PC-9 (cell line): ENCODE measurements around the gene NOTCH3.

Experiments used
- CTCF ChIP-seq: fragments of 200-600 bp; sonication (generic); conservative IDR thresholded peaks from 2 replicates; pipeline ENCODE4 v1.6.1; 2017; ENCODE audit warnings: mixed run types, antibody characterized with exemption, mild to moderate bottlenecking, moderate library complexity
- EZH2 ChIP-seq: fragments of 200-600 bp; sonication (generic); IDR thresholded peaks from 2 replicates; pipeline ENCODE4 v1.8.0; 2017; ENCODE audit warnings: antibody characterized with exemption, low read depth

GRCh38 chr19:15154002-15154612 lies 46.7 kb downstream of the NOTCH3 start:
- TF ChIP-seq CTCF (peak; percentile 92), EZH2 (no peak)
